ENCODE measurements around the gene NRF1. TPM values are rescaled to one million over a fixed set of nuclear protein-coding genes. Genes with fewer than 3 reads are reported as not detected.

The NRF1 gene
- total RNA-seq, 1 experiment from 2014 or later, result 14.0 TPM

- Histone ChIP-seq H3K4me3 (ENCODE audit: low read depth in 2 of 2, low read length in 2 of 2) (no peak overlapping the region), H3K27ac (ENCODE audit: low read length) (no peak overlapping the region), H3K27me3 (ENCODE audit: control insufficient read depth, insufficient read depth, low read length) (no peaks in the 10 kb centered on the region), H3K4me1 (ENCODE audit: control insufficient read depth, insufficient read depth, low read length) (no peaks in the 10 kb centered on the region), H3K9me3 (ENCODE audit: control insufficient read depth, insufficient read depth, low read depth, low read length) (no peaks in the 10 kb centered on the region), H3K36me3 (ENCODE audit: control insufficient read depth, insufficient read depth, low read length) (no peaks in the 10 kb centered on the region)
- in situ Hi-C loops (cut with HindIII; ENCODE audit: low pct_unique_long_range_greater_than_20kb, low sequenced_read_pairs) (no loop called here), intact Hi-C loops (cut with micrococcal nuclease; ENCODE audit: unreplicated experiment) (no loop called here)
- CTCF ChIA-PET, result no interaction called here
- POLR2A ChIA-PET, result no interaction called here
- no peak for ATAC-seq
- DNase-seq (ENCODE audit: low read depth, low spot score), result no peak
- TF ChIP-seq CTCF (IDR thresholded peaks at IDR 0.05), result no peak
- TF ChIP-seq POLR2AphosphoS5 (IDR thresholded peaks at IDR 0.05; ENCODE audit: low read depth, low read length), result no peak
- TF ChIP-seq REST (IDR thresholded peaks at IDR 0.05; ENCODE audit: insufficient read depth in 1 of 2, low read depth in 2 of 2, low read length in 1 of 2), result no peak
- TF ChIP-seq TCF7L2 (IDR thresholded peaks at IDR 0.05; ENCODE audit: low read depth, low read length), result no peak
- TF ChIP-seq SIN3A (IDR thresholded peaks at IDR 0.05; ENCODE audit: borderline replicate concordance, insufficient read depth, low read depth, low read length), result no peak
- no TSS peak for BruUV-seq (replicated peaks)
Observed at GRCh38 chr7:129801882-129802281, 190.4 kb downstream of the NRF1 start.

- ATAC-seq, result no peak
- intact Hi-C loops (cut with micrococcal nuclease; ENCODE audit: unreplicated experiment), result no loop called here
- BruUV-seq (replicated peaks), result no TSS peak
- in situ Hi-C loops (cut with HindIII; ENCODE audit: low pct_unique_long_range_greater_than_20kb, low sequenced_read_pairs), result no loop called here
- no peak overlapping the region for H3K4me3 ChIP-seq (ENCODE audit: low read depth in 2 of 2, low read length in 2 of 2)
- H3K9me3 ChIP-seq (ENCODE audit: control insufficient read depth, insufficient read depth, low read depth, low read length), result no peaks in the 10 kb centered on the region
- DNase-seq (ENCODE audit: low read depth, low spot score), result no peak
- no peaks in the 10 kb centered on the region for H3K27me3 ChIP-seq (ENCODE audit: control insufficient read depth, insufficient read depth, low read length)
- no peak for TF ChIP-seq TCF7L2 (IDR thresholded peaks at IDR 0.05; ENCODE audit: low read depth, low read length)
- TF ChIP-seq CTCF (IDR thresholded peaks at IDR 0.05), result no peak
- no peak for TF ChIP-seq SIN3A (IDR thresholded peaks at IDR 0.05; ENCODE audit: borderline replicate concordance, insufficient read depth, low read depth, low read length)
- TF ChIP-seq REST (IDR thresholded peaks at IDR 0.05; ENCODE audit: insufficient read depth in 1 of 2, low read depth in 2 of 2, low read length in 1 of 2), result no peak
- no peak for TF ChIP-seq POLR2AphosphoS5 (IDR thresholded peaks at IDR 0.05; ENCODE audit: low read depth, low read length)
- no peak overlapping the region for H3K27ac ChIP-seq (ENCODE audit: low read length)
- CTCF ChIA-PET, result no interaction called here
- H3K36me3 ChIP-seq (ENCODE audit: control insufficient read depth, insufficient read depth, low read length), result no peaks in the 10 kb centered on the region
- no peaks in the 10 kb centered on the region for H3K4me1 ChIP-seq (ENCODE audit: control insufficient read depth, insufficient read depth, low read length)
- POLR2A ChIA-PET, result no interaction called here
Observed at GRCh38 chr7:129803546-129804081, 192.1 kb downstream of the NRF1 start.
